Measurements from ENCODE around the gene PDE4D.

Gene PDE4D

DNA sequence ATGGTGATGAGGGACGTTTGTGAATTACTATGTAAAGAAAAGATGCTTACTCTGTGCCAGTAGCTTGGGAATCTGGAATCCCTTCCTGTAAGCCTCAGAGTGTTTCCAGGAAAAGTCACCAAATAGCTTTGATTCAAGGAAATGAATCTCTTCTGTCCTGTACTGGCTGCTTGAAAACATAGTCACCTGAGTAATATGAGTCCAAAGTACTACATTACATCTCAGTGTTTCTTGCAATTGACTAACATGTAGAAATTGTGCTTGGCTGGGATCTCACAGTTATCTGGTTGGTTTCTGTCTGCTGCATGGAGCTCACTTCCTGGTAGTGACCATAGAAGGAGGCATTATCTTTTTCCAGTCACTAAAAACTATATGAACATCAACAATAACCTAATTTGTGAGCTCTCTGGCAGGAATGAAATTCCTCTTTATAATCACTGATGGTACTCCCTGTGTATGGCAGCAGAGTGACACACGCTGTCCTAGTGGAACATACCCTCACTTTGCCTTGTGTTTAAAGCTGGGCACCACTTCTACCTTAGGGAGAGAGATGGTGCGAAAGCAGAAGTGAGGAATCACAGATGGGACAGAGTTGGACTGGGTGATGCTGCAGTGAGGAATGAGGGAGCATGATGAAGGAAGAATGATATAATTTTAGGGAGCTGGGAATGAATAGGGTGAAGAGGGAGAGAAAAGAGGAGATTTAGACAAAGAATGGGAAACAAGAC lies 742.2 kb downstream of the PDE4D start:
- DNase-seq, result no peak

DNA sequence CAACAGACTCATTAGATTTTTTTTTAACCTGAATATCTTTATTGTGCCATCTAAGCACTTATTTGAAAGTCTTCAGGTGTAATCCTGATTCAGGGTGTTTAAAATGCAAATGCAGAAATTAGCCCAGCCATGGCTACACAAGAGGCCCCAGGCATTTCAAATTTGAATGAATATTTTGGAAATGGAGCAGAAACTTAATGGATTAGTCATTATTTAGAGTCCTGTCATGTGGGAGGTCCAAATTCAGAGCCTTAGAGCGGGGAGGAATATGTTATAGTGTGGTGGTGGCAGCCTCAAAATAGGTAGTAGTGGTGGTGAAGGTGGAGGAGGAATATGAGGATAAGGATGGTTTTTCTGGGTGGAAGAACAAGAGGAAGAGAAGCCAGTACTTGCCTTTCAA lies 743.7 kb downstream of the PDE4D start:
- DNase-seq, result no peak

GRCh38 chr5:59149271-59149670 lies 744.3 kb downstream of the PDE4D start:
- no peak for DNase-seq

GRCh38 chr5:59146729-59147128 lies 746.8 kb downstream of the PDE4D start:
- DNase-seq, result no peak

GRCh38 chr5:59143926-59144333 lies 749.6 kb downstream of the PDE4D start:
- no peak for DNase-seq

DNA sequence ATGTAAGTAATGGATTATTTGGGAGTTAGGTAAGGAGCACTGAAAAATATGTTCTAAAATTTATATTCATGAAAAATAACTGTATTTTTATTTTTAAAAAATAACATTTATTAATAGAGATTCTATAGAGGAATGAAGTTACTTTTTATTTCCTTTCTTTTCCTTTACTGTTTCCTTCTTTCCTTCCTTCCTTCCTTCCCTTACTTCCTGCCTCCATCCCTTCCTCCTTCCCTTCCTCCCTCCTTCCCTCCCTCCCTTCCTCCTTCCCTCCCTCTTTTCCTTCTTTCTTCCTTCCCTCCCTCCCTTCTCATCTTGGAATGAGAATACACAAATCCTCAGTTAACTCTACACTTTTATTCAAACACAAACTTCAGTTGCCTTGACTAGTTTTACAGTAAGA lies 750.6 kb downstream of the PDE4D start:
- no peak for DNase-seq

GRCh38 chr5:59142138-59142537 lies 751.4 kb downstream of the PDE4D start:
- DNase-seq, result no peak

DNA sequence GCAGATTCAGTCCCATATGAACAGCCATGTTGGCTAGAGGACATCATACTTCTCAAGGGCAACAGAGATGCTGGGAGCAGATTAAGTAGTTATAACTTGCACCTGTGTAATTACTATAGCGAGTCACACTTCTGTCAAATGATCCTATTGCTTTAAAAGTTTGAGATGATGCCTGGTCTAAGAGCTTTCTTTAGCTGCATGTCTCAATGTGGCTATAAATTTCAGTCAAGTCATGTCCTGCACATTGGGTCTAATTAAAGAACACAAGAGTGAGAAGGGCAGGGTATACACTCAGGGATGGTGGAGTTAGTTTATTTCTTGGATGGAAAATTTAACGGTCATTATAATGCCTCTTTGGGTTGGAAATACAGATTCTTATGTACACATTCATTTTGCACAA lies 753.4 kb downstream of the PDE4D start:
- DNase-seq, result no peak

DNA sequence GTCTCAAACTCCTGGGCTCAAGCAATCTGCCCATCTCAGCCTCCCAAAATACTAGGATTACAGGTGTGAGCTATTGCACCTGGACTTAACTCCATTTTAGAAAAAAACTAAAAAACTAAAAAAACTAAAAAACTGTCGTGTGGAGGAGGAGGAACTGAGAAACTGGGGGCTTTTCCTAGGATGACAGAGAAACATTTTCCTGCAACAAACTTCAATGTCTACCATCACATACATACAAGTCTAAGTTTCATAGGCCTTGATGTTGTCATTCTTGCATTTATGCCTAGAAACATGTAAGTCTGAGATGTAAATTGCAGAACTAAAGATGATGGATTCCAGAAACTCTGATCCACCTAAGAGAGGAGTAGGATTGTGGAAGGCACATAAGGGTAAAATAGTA lies 753.8 kb downstream of the PDE4D start:
- DNase-seq, result no peak

DNA sequence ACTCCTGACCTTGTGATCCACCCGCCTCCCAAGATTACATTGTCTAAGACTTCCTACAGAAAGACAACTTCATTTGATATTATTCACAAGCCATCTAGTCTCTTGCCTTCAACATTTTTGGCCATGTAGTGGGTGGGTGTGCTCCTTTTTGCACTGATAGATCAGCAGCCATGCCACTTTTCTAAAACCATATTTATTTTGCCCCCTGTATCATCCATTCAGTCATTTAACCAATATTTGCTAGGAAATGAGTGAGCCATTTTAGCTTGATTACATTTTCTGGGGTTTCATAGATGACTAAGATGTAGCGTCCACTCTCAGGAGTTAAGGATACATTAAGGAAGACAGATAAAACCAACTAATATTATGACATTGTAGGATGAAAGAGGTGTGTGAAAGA lies 755.0 kb downstream of the PDE4D start:
- DNase-seq, result no peak

GRCh38 chr5:59137846-59138245 lies 755.7 kb downstream of the PDE4D start:
- no peak for DNase-seq

GRCh38 chr5:59136549-59136948 lies 757.0 kb downstream of the PDE4D start:
- DNase-seq, result no peak

GRCh38 chr5:59134471-59135163 lies 758.9 kb downstream of the PDE4D start:
- DNase-seq, result no peak

GRCh38 chr5:59133764-59134261 lies 759.7 kb downstream of the PDE4D start:
- no peak for DNase-seq

GRCh38 chr5:59132131-59132530 lies 761.4 kb downstream of the PDE4D start:
- no peak for DNase-seq

GRCh38 chr5:59130431-59130830 lies 763.1 kb downstream of the PDE4D start:
- DNase-seq, result no peak

DNA sequence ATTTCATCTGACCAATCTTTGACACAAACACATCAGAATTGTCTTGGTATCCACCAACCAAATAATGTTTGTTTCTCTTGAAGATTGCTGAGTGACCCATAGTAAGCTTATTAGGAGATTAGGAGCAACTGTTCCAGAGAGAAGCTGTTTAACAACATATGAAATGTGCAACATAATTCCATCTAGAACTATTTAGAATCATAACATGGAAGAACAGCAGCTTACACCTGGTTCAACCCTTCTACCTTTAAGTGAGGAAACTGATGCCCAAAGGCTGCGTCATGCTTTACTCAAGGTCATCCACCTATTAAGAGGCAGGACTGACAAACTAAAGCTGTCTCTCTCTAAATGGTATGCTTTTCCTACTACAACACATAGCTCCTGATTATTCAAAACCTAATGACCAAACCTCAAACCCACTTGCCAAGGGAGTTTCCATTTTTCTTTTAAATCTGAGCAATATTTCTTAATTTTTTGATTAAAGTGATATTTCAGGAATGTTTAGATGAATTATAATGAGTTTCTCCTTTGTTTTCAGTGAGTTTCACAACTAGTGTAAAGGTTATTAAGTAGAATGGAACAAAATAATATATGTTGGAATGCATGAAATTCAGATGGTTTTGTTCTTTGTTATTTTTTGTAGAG lies 764.8 kb downstream of the PDE4D start:
- DNase-seq, result no peak

GRCh38 chr5:59126708-59127573 lies 766.6 kb downstream of the PDE4D start:
- DNase-seq, result peak in 1 of 2 donors; percentile 14

GRCh38 chr5:59126016-59126707 lies 767.4 kb downstream of the PDE4D start:
- DNase-seq, result no peak

DNA sequence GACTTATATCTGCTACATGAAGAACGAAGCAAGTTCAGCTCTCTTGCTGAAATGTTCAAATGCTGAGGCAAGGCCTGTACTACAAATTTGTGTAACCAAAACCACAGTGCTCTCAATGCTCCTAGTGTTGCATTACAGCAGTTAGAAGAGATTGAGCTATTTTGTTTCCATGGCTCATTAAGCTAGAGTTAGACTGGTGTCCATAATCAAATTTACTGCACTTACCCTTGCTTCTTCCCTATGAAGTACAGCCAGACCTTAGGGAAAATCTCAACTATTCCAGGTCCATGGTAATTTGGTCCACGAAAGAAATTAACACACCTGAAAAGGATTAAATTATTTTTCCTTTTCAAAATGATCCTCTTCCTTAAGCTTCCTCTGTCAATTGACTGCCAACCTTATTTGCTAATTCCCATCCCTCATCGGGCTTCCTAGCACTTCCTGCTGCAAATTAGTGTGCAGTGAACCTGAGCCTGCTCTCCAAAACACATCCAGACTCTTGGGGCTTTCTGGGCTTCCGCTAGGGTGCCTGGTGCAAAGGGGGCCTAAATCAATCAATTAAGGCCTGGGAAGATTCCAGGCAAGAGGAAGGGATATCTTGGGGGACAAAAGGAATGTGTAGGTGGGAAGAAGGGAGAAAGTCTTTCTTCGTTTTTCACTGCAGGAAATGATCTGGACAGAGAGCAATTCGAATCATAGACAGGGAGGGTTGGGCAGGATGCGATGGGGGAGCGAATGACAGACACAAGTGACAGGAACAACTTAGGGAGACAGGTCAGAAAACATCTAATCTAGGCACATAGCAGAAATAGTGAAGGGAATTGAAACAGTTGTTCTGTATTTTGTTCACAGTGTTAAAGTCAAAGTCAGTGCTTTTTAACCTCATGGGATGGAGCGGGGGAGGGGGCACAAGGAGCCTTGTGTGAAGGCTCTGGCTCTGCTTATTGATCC lies 768.2 kb downstream of the PDE4D start:
- DNase-seq, result no peak
